Measurements from ENCODE around the gene UST.

GRCh38 chr6:149098700-149099276, 352.0 kb downstream of the UST start:
- TF ChIP-seq CTCF (IDR thresholded peaks at IDR 0.05) (no peak), E2F5 (CRISPR knock-in tag; IDR thresholded peaks at IDR 0.05) (no peak), TEAD4 (CRISPR knock-in tag; IDR thresholded peaks at IDR 0.05) (no peak), JUN (CRISPR knock-in tag; IDR thresholded peaks at IDR 0.05) (no peak), IRF1 (CRISPR knock-in tag; IDR thresholded peaks at IDR 0.05) (no peak), FOXJ3 (CRISPR knock-in tag; IDR thresholded peaks at IDR 0.05; ENCODE audit: borderline replicate concordance) (no peak), JAZF1 (CRISPR knock-in tag; IDR thresholded peaks at IDR 0.05) (no peak), USF2 (CRISPR knock-in tag; IDR thresholded peaks at IDR 0.05) (no peak), ZNF532 (CRISPR knock-in tag; IDR thresholded peaks at IDR 0.05; ENCODE audit: borderline replicate concordance) (no peak), ZNF281 (CRISPR knock-in tag; IDR thresholded peaks at IDR 0.05) (no peak), ELF4 (CRISPR knock-in tag; IDR thresholded peaks at IDR 0.05; ENCODE audit: low read depth) (no peak), ZBTB21 (CRISPR knock-in tag; IDR thresholded peaks at IDR 0.05; ENCODE audit: borderline replicate concordance) (no peak)

Data from WTC11 (cell line).